PC-9 (cell line): ENCODE measurements around the gene PITPNC1. TPM values are rescaled to one million over a fixed set of nuclear protein-coding genes. Genes with fewer than 3 reads are reported as not detected.

Experiments used
- BruUV-seq: library from RNA; stranded (reverse); fragments of 400-500 nt; replicated peaks from 2 replicates; lab custom pipeline; 2021; lab: Mats Ljungman, UMichigan
- CTCF ChIA-PET: fragments of 300-600 bp; sonication (Branson Sonifier 250); formaldehyde crosslinking; loops from one replicate; lab custom pipeline; 2022; ENCODE audit warnings: antibody characterized with exemption; lab: Charles Lee
- POLR2A ChIA-PET: fragments of 300-600 bp; sonication (Branson Sonifier 250); formaldehyde crosslinking; loops from one replicate; lab custom pipeline; 2022; ENCODE audit warnings: antibody characterized with exemption; ENCODE audit not compliant: unreplicated experiment; lab: Charles Lee
- DNase-seq, 2 experiments: peaks; one replicate each; pipeline versions ENCODE4 v3.0.0 to v3.0.0-alpha.2; 2015 to 2022; ENCODE audit warnings: mixed read lengths in 1 of 2
- H2AFZ ChIP-seq: fragments of 200-600 bp; sonication (generic); 2 replicates; pipeline ENCODE4 v1.8.1; 2017; ENCODE audit warnings: antibody characterized with exemption
- H3F3A ChIP-seq: fragments of 200-600 bp; sonication (generic); 2 replicates; pipeline ENCODE4 v1.8.1; 2017; ENCODE audit warnings: antibody characterized with exemption, mild to moderate bottlenecking, low read depth; ENCODE audit not compliant: insufficient read depth
- H3K27ac ChIP-seq: fragments of 200-600 bp; sonication (generic); 2 replicates; pipeline ENCODE4 v1.6.1; 2016; ENCODE audit warnings: mixed run types
- H3K27me3 ChIP-seq: fragments of 200-600 bp; sonication (generic); 2 replicates; pipeline ENCODE4 v1.6.1; 2016; ENCODE audit warnings: low read depth, mixed run types; ENCODE audit not compliant: insufficient read depth
- H3K36me3 ChIP-seq: fragments of 200-600 bp; sonication (generic); 2 replicates; pipeline ENCODE4 v1.6.1; 2016; ENCODE audit warnings: low read depth, mixed run types
- H3K4me1 ChIP-seq: fragments of 200-600 bp; sonication (generic); replicated peaks from 2 replicates; pipeline ENCODE4 v1.6.1; 2016; ENCODE audit warnings: mixed run types; ENCODE audit not compliant: insufficient read depth
- H3K4me2 ChIP-seq: fragments of 200-600 bp; sonication (generic); 2 replicates; pipeline ENCODE4 v1.6.1; 2017; ENCODE audit warnings: mixed run types
- H3K4me3 ChIP-seq: fragments of 200-600 bp; sonication (generic); 2 replicates; pipeline ENCODE4 v1.6.1; 2016; ENCODE audit warnings: mixed run types
- H3K79me2 ChIP-seq: fragments of 200-600 bp; sonication (generic); 2 replicates; pipeline ENCODE4 v1.6.1; 2017; ENCODE audit warnings: low read depth, mixed run types
- H3K9me2 ChIP-seq: fragments of 200-600 bp; sonication (generic); 2 replicates; pipeline ENCODE4 v1.8.1; 2017; ENCODE audit warnings: mild to moderate bottlenecking; ENCODE audit not compliant: insufficient read depth
- H3K9me3 ChIP-seq: fragments of 200-600 bp; sonication (generic); 2 replicates; pipeline ENCODE4 v1.8.1; 2016; ENCODE audit warnings: low read depth; ENCODE audit not compliant: insufficient read depth
- H4K20me1 ChIP-seq: fragments of 200-600 bp; sonication (generic); 2 replicates; pipeline ENCODE4 v1.8.1; 2017; ENCODE audit not compliant: insufficient read depth
- EZH2 ChIP-seq: fragments of 200-600 bp; sonication (generic); IDR thresholded peaks from 2 replicates; pipeline ENCODE4 v1.8.0; 2017; ENCODE audit warnings: antibody characterized with exemption, low read depth
- intact Hi-C: fragments of 100-400 bp; cut with micrococcal nuclease; formaldehyde crosslinking; loops from one replicate; pipeline ENCODE4 v1.10.0; 2022; ENCODE audit not compliant: unreplicated experiment
- total RNA-seq: library from RNA; stranded (reverse); gene quantifications from 2 replicates; pipeline ENCODE4 v1.2.3, GENCODE V29; 2021
- TF ChIP-seq, protein P1 (sequence below): fragments of 200-600 bp; sonication (generic); conservative IDR thresholded peaks from 2 replicates; pipeline ENCODE4 v1.6.1; 2017; ENCODE audit warnings: mixed run types, antibody characterized with exemption, mild to moderate bottlenecking, moderate library complexity

The PITPNC1 gene
- total RNA-seq, 1 experiment from 2014 or later, result 6.0 TPM

DNA sequence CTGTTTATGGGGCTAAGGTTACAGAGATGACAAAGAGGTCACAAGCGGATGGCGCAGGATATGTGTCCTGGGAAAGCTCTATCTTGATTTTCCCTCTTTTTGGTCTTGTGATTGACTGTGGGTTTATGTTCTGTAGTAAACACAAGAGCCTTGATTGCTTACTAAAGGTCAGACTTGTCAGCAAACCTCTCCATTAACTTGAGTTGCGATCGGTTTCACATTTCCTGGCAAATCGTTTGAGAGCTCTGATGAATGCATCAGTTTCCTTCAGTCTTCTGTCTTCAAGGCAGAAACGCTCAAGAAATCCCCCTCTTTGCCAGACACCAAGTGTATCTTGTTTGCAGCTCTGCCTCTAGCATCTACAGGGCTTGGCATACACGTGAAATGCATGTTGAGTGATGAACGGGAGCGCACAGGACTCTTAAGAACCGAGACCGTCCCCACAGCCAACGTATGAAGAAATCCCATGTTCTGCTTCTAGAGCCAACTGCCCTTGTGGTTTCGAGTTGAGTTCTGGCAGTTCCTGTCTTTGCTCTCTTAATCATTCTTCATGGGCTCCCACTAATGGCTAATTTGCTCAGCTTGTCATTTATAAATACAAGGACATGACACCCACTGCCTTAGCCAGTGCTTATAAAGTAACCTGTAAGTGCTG is 143.3 kb downstream of the PITPNC1 start:
- CTCF ChIA-PET, result no interaction called here
- TF ChIP-seq, protein P1, sequence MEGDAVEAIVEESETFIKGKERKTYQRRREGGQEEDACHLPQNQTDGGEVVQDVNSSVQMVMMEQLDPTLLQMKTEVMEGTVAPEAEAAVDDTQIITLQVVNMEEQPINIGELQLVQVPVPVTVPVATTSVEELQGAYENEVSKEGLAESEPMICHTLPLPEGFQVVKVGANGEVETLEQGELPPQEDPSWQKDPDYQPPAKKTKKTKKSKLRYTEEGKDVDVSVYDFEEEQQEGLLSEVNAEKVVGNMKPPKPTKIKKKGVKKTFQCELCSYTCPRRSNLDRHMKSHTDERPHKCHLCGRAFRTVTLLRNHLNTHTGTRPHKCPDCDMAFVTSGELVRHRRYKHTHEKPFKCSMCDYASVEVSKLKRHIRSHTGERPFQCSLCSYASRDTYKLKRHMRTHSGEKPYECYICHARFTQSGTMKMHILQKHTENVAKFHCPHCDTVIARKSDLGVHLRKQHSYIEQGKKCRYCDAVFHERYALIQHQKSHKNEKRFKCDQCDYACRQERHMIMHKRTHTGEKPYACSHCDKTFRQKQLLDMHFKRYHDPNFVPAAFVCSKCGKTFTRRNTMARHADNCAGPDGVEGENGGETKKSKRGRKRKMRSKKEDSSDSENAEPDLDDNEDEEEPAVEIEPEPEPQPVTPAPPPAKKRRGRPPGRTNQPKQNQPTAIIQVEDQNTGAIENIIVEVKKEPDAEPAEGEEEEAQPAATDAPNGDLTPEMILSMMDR, result no peak
- no peak for TF ChIP-seq EZH2
- no peaks in the 10 kb centered on the region for H3K9me2 ChIP-seq

DNA sequence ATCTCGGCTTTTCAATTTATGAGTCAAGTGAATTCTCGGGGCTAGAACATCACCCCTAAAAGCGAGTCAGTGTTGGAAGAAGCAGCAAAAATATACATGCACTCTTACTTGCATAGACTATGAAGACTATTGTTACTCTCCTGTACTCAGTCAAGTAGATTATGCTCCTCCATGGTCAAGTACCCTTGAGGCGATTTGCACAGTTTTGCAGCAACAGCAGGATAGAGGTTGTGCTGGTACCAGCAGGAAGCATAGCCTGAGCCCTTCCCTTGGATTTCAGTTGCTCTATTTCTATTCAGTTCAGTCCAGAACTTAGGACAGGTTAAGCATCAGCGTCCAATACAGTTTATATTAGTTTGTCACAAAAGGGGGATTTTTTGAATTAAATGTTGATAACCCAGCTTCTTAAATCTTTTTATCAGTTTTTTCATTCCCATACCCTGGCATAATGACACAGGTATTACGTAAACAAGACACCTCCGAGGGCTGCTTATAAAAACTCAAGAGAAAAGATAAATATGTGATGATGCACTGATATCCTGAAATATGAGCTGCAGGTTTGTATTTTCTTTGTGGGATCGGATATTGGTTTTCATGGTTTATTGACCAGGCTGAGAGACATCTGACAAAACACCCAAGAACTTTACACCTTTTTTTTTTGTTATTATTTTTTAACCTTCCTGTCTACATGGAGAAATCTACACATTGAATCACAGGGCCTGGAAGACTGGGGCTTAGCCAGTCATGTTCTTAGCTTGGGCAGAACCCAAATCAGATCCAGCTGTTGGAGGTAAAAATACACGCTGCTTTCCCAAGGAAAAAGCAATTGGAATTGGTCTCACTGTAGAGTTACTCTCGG is 144.1 kb downstream of the PITPNC1 start:
- ChIA-PET POLR2A (interaction anchor here (0.7 kb wide), 1 partner anchor 103 kb away, joined by 3 read pairs; no protein-coding TSS in a partner anchor), CTCF (no interaction called here)
- H3K27me3 ChIP-seq, result no peaks in the 10 kb centered on the region
- no TSS peak for BruUV-seq
- TF ChIP-seq, protein P1, result no peak
- no peak for TF ChIP-seq EZH2
- H3F3A ChIP-seq, result no peaks in the 10 kb centered on the region
- DNase-seq, result no peak
- H4K20me1 ChIP-seq, result no peaks in the 10 kb centered on the region
- no peaks in the 10 kb centered on the region for H3K4me1 ChIP-seq
- intact Hi-C loops, result no loop called here
- no peaks in the 10 kb centered on the region for H3K9me2 ChIP-seq
- H3K36me3 ChIP-seq, result no peaks in the 10 kb centered on the region
- no peak overlapping the region for H3K4me3 ChIP-seq
- no peak overlapping the region for H2AFZ ChIP-seq
- no peak overlapping the region for H3K4me2 ChIP-seq
- H3K27ac ChIP-seq, result no peak overlapping the region
- no peaks in the 10 kb centered on the region for H3K79me2 ChIP-seq
- no peaks in the 10 kb centered on the region for H3K9me3 ChIP-seq

More for the DNA sequence above, 143.3 kb downstream of the PITPNC1 start:
- Histone ChIP-seq H3K36me3 (no peaks in the 10 kb centered on the region), H3K4me2 (no peak overlapping the region), H3K9me3 (no peaks in the 10 kb centered on the region), H2AFZ (no peak overlapping the region), H3K79me2 (no peaks in the 10 kb centered on the region), H3F3A (no peaks in the 10 kb centered on the region), H4K20me1 (no peaks in the 10 kb centered on the region), H3K27ac (no peak overlapping the region), H3K4me3 (no peak overlapping the region), H3K27me3 (no peaks in the 10 kb centered on the region), H3K4me1 (no peaks in the 10 kb centered on the region)
- POLR2A ChIA-PET, result interaction anchor here (0.7 kb wide), 1 partner anchor 102 kb away, joined by 3 read pairs; no protein-coding TSS in a partner anchor
- no peak for DNase-seq
- intact Hi-C loops, result no loop called here
- no TSS peak for BruUV-seq

DNA sequence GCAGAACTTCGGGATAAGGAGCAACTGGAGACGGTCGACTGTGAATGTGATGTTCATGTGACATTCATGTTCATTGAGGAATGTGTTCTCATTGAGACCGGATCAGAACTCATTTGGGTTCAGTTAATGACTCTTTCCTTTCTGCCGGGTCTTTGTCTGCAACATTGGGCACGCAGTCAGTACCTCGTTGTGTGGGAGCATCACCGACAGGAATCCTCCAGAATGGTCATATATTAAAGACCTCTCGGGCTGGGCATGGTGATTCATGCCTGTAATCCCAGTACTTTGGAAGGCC is 144.6 kb downstream of the PITPNC1 start:
- ChIA-PET POLR2A (no interaction called here), CTCF (no interaction called here)
- H3K9me2 ChIP-seq, result no peaks in the 10 kb centered on the region
- no peaks in the 10 kb centered on the region for H3K36me3 ChIP-seq
- TF ChIP-seq, protein P1, result no peak
- TF ChIP-seq EZH2, result no peak
- H3K4me3 ChIP-seq, result no peak overlapping the region
- H3K4me1 ChIP-seq, result no peaks in the 10 kb centered on the region
- H3F3A ChIP-seq, result no peaks in the 10 kb centered on the region
- no peak overlapping the region for H3K4me2 ChIP-seq
- H4K20me1 ChIP-seq, result no peaks in the 10 kb centered on the region
- H3K27me3 ChIP-seq, result no peaks in the 10 kb centered on the region
- DNase-seq, result no peak
- no peak overlapping the region for H3K27ac ChIP-seq
- no peaks in the 10 kb centered on the region for H3K9me3 ChIP-seq
- intact Hi-C loops, result no loop called here
- no peak overlapping the region for H2AFZ ChIP-seq
- no TSS peak for BruUV-seq
- no peaks in the 10 kb centered on the region for H3K79me2 ChIP-seq
